ENCODE measurements around the gene SORCS1.

DNA sequence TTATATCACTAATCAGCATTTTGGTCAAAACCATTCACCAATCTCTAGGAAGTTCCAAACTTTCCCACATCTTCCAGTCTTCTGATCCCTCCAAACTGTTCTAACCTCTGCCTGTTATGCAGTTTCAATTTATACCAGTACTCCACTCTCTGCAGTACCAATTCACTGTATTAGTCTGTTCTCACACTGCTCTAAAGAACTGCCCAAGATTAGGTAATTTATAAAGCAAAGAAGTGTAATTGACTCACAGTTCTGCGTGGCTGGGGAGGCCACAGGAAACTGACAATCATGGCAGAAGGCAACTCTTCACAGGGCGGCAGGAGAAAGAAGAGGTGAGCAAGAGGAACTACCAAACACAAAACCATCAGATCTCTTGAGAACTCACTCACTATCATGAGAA is 374.9 kb downstream of the SORCS1 start:
- no peak for TF ChIP-seq EZH2 (IDR thresholded peaks at IDR 0.05; ENCODE audit: low read length, missing control alignments)
- TF ChIP-seq, protein P1, sequence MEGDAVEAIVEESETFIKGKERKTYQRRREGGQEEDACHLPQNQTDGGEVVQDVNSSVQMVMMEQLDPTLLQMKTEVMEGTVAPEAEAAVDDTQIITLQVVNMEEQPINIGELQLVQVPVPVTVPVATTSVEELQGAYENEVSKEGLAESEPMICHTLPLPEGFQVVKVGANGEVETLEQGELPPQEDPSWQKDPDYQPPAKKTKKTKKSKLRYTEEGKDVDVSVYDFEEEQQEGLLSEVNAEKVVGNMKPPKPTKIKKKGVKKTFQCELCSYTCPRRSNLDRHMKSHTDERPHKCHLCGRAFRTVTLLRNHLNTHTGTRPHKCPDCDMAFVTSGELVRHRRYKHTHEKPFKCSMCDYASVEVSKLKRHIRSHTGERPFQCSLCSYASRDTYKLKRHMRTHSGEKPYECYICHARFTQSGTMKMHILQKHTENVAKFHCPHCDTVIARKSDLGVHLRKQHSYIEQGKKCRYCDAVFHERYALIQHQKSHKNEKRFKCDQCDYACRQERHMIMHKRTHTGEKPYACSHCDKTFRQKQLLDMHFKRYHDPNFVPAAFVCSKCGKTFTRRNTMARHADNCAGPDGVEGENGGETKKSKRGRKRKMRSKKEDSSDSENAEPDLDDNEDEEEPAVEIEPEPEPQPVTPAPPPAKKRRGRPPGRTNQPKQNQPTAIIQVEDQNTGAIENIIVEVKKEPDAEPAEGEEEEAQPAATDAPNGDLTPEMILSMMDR (conservative IDR thresholded peaks at IDR 0.05 in 1 of 2, IDR thresholded peaks at IDR 0.05 in 1 of 2; ENCODE audit: low read depth in 1 of 2, low read length in 2 of 2) = no peak
